A172 (cell line): ENCODE measurements around the gene BTK. TPM values are rescaled to one million over a fixed set of nuclear protein-coding genes. Genes with fewer than 3 reads are reported as not detected.

Experiments
- DNase-seq: peaks from one replicate; pipeline ENCODE4 v3.0.0-alpha.2; 2015; ENCODE audit warnings: low spot score
- total RNA-seq: library from RNA; depleted of rRNA; stranded (reverse); fragments of >200 nt; shearing (Covaris generic); gene quantifications from 2 replicates; pipeline ENCODE4 v1.2.3, GENCODE V29; 2014; rRNA removed

Gene BTK
- total RNA-seq, result not detected in 2 replicates

DNA sequence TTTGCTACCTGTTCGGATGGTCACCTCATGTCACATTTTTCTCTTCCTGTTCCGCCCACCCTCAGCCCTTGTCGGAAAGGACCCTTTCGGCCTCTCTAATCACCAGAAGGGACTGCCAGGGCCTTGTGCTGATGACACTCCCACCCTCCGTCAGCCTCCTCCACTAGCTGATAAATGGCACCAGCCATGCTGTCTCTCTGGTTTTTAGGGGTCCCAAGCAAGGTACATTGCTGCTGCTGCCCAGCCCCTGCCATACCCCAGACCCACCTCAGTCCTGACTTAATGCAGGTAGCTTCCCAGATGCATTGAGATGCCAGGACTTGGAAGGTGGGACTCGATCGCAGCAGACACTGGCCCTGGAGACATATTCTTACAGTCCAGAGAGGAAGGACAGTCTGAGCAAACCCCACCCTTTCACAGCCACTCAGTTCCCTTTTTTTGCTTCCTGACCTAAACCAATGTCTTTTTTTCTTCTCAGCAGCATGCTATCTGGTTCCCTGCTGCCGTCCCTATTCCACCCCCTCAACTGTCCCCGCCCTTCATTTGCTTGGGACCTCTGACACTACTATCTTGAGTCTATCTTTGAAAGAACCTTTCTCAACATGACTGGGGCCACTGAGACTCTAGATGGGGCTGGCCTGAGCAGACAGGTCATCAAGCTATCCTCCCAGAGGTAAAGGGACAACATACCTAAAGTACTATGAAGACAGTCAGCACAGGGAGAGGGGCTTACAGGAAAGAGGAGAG, at the start of gene BTK:
TSS of gene BTK (minus strand) at position 397 of the 747 bp plus-strand sequence. CDS start 10,907 bp downstream, outside the sequence.
- no peak for DNase-seq

DNA sequence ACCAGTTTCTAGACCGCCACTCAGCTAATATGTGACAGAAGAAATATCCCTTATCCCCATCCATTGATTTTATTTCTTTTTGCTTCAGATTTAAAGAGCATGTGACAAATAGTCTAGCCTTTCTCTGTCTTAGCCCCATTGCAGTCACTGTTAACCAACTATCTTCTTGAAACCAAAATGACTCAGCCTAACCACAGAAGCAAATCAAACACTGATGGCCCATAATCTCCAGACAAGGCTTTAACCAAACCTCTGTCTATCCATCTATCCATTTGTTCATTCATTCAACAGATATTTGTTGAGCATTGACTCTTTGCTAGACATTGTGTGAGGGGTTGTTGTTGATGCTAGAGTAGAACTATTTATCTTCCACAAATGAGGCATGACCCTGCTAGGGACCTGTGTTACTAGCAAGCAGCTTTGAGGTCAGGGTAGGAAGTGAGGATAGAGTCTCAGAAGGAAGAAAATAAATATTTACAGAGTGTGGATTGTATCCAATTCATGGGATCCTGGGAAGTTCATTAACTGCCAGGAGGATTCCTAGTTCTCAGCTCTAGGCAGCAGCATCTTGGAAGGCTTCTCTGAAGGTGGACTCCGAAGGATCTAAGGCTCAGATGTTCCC, 44.6 kb upstream of the BTK start:
- no peak for DNase-seq

GRCh38 chrX:101429934-101430333, 43.9 kb upstream of the BTK start:
- peak; percentile 2 for DNase-seq

- DNase-seq, result no peak
Measured at GRCh38 chrX:101427954-101428353, 42.0 kb upstream of the BTK start.

- no peak for DNase-seq
Measured at GRCh38 chrX:101419489-101419888, 33.5 kb upstream of the BTK start.

GRCh38 chrX:101417981-101418841, 32.2 kb upstream of the BTK start:
- no peak for DNase-seq

GRCh38 chrX:101417190-101417589, 31.2 kb upstream of the BTK start:
- no peak for DNase-seq

GRCh38 chrX:101416691-101417090, 30.7 kb upstream of the BTK start:
- DNase-seq, result no peak

DNA sequence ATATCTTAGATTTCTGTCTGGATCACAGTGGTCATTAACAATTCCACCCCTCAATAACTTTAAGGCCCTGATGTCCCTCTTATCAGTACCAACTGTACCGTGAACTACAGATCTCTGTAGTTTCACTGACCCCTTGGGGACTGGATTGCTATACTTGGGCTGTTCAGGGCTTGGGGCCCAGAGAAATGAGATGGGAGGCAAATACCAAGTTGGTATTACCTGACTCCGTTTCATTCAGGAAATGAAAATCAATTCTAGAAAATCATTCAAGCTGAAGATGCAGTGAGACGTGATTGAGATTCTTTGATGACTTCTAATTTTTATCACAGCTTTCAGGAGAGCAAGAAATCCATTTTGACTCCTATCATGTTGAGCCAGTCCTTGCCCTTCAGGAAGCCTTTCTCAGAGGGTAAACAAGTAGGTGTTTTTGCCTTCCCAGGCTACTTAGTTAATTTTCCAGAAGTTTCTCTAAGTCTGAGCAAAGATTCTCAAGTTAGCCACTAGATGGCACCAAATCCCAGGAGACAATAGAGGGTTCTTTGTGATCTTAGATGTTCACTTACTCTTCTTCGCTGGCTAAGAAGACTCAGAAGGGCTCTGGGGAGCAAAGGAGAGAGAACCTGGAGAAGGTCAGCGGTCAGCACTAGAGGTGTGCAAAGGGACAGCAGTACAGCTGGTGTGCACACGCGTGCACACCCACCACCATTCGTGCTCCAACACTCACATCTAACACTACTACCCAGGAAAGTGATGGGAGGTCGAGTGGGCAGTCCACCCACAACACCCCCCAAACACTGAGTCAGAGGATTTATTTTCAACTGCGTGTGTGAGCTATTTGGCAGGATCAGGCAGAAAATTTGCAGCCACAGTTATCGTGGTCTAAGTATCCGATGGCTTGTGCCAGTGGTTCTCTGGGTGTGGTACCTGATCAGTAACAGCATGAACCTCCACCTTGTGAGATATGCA, 29.5 kb upstream of the BTK start:
- DNase-seq, result peak; percentile 33

GRCh38 chrX:101411984-101412383, 26.0 kb upstream of the BTK start:
- no peak for DNase-seq

GRCh38 chrX:101410461-101410860, 24.5 kb upstream of the BTK start:
- DNase-seq, result no peak

- no peak for DNase-seq
Measured at GRCh38 chrX:101409043-101409442, 23.1 kb upstream of the BTK start.

DNA sequence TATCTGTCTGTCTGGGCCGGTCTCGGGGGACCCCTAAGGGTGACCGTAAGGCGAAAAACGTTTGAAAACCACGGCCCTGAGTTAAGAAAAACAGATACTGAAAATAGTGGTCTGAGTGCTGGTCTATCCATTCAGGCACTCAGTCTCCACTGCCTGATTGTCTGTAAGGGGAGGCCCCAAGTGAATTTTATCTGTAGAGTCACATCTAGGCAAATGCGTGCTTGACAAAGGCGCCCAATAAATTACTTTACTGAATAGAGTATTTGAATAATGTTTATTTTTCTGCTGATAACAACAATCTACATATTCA, 22.5 kb upstream of the BTK start:
- DNase-seq, result no peak

DNA sequence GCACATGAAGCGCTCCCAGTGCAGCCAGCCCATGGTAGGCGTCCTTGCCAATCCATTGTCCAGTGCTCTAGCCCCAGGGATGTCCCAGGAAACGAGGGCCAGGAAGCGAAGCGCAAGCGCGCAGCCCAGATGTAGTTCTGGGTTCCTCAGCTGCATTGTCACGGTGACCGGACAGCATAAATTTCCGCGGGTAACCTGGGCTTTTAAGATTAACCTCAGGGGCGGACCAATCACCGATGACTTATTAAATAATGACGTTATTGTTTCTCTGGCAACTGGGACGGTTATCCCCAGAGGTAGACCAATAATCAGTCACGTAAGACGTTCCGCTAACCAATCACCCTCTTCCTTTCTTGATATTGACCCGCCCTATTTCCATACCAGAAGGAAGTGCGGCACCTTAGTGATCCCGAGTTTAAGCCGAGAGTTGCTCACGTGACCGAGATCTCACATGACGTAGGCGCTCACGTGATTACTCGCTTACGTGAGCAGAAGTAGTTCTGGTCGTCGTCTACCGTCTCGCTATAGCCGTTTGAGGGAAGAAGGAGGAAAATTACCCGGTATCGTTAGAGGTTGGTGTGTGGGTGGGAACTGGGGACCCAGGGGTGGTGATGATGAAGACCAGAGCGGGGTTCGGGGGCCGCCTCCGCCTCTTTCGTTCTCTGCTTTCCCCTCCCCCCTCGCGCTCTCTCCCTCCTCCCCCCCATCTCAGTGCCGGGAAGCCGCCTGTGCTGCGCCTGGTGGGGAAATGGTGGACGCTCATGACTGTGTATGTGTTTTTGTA, 21.9 kb upstream of the BTK start, which contains the start of the genes GLA and HNRNPH2:
TSS of gene GLA (minus strand) at position 178 of the 784 bp plus-strand sequence. CDS start at position 156, 22 bp downstream.
TSS of gene HNRNPH2 (plus strand) at position 475 of the 784 bp plus-strand sequence. CDS start 3,767 bp downstream, outside the sequence.
- peak; percentile 93 for DNase-seq

DNA sequence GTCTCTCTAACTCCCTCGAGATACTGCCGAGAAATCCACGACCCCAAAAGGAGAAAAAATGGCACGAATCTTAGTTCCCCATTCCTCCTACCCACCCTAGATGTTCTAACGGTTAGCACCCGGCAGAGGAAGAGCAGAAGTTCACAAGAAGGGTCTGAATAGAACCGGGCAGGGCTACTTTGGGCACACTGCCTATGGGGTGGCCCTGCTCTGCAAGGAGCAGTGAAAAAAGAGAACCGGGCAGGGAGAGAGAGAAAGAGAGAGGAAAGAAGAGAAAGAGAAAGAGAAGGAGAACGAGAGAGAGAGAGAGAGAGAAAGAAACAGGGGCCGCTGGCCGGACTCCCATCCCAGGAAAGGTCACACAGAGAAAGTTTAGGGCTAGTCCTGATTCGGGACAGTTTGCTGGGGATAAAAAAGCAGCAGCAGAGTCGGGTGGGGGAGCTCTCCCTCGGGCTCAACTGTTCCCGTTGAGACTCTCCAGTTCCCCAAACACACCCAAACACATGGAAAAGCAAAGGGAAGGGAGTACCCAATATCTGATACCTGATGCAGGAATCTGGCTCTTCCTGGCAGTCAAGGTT, 21.3 kb upstream of the BTK start:
- no peak for DNase-seq

- DNase-seq, result no peak
Measured at GRCh38 chrX:101399825-101400224, 13.8 kb upstream of the BTK start.

- DNase-seq, result no peak
Measured at GRCh38 chrX:101398694-101399093, 12.7 kb upstream of the BTK start.

DNA sequence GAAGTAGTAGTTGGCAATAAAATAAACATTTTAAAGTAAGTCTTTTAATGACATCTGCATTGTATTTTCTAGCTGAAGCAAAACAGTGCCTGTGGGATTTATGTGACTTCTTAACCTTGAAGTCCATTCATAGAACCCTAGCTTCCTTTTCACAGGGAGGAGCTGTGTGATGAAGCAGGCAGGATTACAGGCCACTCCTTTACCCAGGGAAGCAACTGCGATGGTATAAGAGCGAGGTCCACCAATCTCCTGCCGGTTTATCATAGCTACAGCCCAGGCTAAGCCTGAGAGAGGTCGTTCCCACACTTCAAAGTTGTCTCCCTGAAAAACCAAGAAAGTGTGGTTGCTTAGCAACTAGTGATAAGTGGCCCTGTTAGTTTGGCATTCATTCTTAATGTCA, 11.8 kb upstream of the BTK start:
- no peak for DNase-seq

- DNase-seq, result no peak
Measured at GRCh38 chrX:101395789-101396188, 9.8 kb upstream of the BTK start.

- DNase-seq, result no peak
Measured at GRCh38 chrX:101394372-101394771, 8.4 kb upstream of the BTK start.
